Erythroblast (primary cell): ENCODE data around the gene TIAL1.

Source experiments
- GATA1 ChIP-seq: IDR thresholded peaks from 2 replicates; pipeline ENCODE4 v1.6.1; 2011; ENCODE audit warnings: low read depth, mild to moderate bottlenecking, control low read depth, low read length, moderate library complexity
- POLR2A ChIP-seq: IDR thresholded peaks from 2 replicates; pipeline ENCODE4 v1.6.1; 2011; ENCODE audit warnings: mild to moderate bottlenecking, low read length

DNA sequence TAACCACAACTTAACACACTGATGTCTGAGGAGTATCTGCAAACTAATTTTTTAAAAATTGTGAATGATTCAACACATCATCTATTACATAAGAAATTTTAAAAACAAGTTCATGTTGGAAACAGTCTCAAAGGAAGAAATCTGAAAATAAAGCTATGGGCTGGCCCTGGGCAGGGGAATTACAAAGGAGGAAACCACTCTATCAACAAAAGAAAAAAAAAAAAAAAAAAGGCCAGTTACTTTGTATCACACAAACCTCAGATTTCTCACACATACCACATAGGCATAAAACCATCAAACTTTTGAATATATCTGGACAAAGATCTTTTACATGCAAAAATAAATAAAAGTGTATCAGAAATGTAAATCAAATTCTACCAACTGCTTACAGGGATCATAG lies 20.8 kb downstream of the TIAL1 start:
- TF ChIP-seq POLR2A (no peak), GATA1 (no peak)
